Activated CD8-positive, alpha-beta T cell treated with anti-CD3 and anti-CD28 coated beads for 36 hours (primary cell): Measurements from ENCODE around the gene KRTAP10-11. TPM values are rescaled to one million over a fixed set of nuclear protein-coding genes. Genes with fewer than 3 reads are reported as not detected.
"Not testable (repeated sequence)": the region's sequence is repeated elsewhere in the genome, so short reads cannot be mapped to it uniquely, and the experiment has no call there.

Experiments
- ATAC-seq: fragments of 200-7000 bp; cut with Tn5 transposase; one replicate; pipeline ENCODE4 v1.10.0; 2021; ENCODE audit warnings: mild to moderate bottlenecking, moderate library complexity
- CTCF ChIA-PET: fragments of 350-600 bp; sonication (Branson Sonifier 250); formaldehyde crosslinking; loops from one replicate; lab custom pipeline; 2021; ENCODE audit warnings: antibody characterized with exemption; lab: Charles Lee
- POLR2A ChIA-PET: fragments of 350-600 bp; sonication (Branson Sonifier 250); formaldehyde crosslinking; loops from one replicate; lab custom pipeline; 2021; ENCODE audit warnings: antibody characterized with exemption; lab: Charles Lee
- DNase-seq: peaks from one replicate; pipeline ENCODE4 v3.0.0-alpha.2; 2020
- H3K27ac Mint-ChIP-seq: one replicate; pipeline ENCODE4 v1.8.0; 2021; ENCODE audit warnings: mild to moderate bottlenecking, mixed read lengths
- H3K27me3 Mint-ChIP-seq: one replicate; pipeline ENCODE4 v1.8.0; 2021; ENCODE audit warnings: mixed read lengths
- H3K36me3 Mint-ChIP-seq: one replicate; pipeline ENCODE4 v1.8.0; 2021; ENCODE audit warnings: low read depth, mixed read lengths
- H3K4me1 Mint-ChIP-seq: one replicate; pipeline ENCODE4 v1.8.0; 2021; ENCODE audit warnings: low read depth, mixed read lengths
- H3K4me3 Mint-ChIP-seq: one replicate; pipeline ENCODE4 v1.8.0; 2021; ENCODE audit warnings: mild to moderate bottlenecking, moderate library complexity, mixed read lengths
- H3K9me3 Mint-ChIP-seq: one replicate; pipeline ENCODE4 v1.8.0; 2021; ENCODE audit warnings: mixed read lengths
- CTCF ChIP-seq: fragments of 200-600 bp; IDR thresholded peaks from one replicate; pipeline ENCODE4 v1.8.0; 2022; ENCODE audit warnings: antibody characterized with exemption, mild to moderate bottlenecking
- intact Hi-C: fragments of 100-400 bp; cut with micrococcal nuclease; formaldehyde crosslinking; loops from one replicate; pipeline ENCODE4 v1.10.0; 2022
- total RNA-seq, 2 experiments: library from RNA; stranded (reverse); gene quantifications; one replicate each; pipeline ENCODE4 v1.2.3, GENCODE V29; 2021

The KRTAP10-11 gene
- total RNA-seq, 2 experiments from 2014 or later = not detected

- H3K27ac Mint-ChIP-seq = no peak within 1 kb of the TSS
- DNase-seq (no peak), ATAC-seq (no peak)
- ChIA-PET CTCF (no interaction called here), POLR2A (interaction anchor here (0.6 kb wide), 1 partner anchor 234 kb away, joined by 3 read pairs; no protein-coding TSS in a partner anchor)
- no peak within 1 kb of the TSS for H3K4me3 Mint-ChIP-seq
- H3K27me3 Mint-ChIP-seq = no peaks in the 10 kb centered on the region
- intact Hi-C loops = no loop called here
- H3K9me3 Mint-ChIP-seq = peaks cover 20% of the 10 kb centered on the region
- H3K36me3 Mint-ChIP-seq = peaks cover 2% of the 10 kb centered on the region
- TF ChIP-seq CTCF = no peak
- no peaks in the 10 kb centered on the region for H3K4me1 Mint-ChIP-seq
Observed at GRCh38 chr21:44637018-44637850, 9.0 kb upstream of the KRTAP10-11 start, which contains the start of gene KRTAP10-10. TSS of gene KRTAP10-10 (plus strand) at chr21:44637356. CDS start at chr21:44637418, 62 bp downstream.

- peaks cover 20% of the 10 kb centered on the region for H3K9me3 Mint-ChIP-seq
- H3K27me3 Mint-ChIP-seq, CTCF ChIA-PET, H3K4me1 Mint-ChIP-seq, DNase-seq, ATAC-seq, H3K27ac Mint-ChIP-seq, POLR2A ChIA-PET, H3K36me3 Mint-ChIP-seq, H3K4me3 Mint-ChIP-seq, intact Hi-C loops: not testable (repeated sequence)
Observed at GRCh38 chr21:44637851-44638348, 8.3 kb upstream of the KRTAP10-11 start.

GRCh38 chr21:44638506-44639330 lies 7.5 kb upstream of the KRTAP10-11 start:
- intact Hi-C loops, H3K27me3 Mint-ChIP-seq, DNase-seq, H3K36me3 Mint-ChIP-seq, ATAC-seq, H3K4me3 Mint-ChIP-seq, H3K27ac Mint-ChIP-seq, CTCF ChIA-PET, POLR2A ChIA-PET, H3K4me1 Mint-ChIP-seq: not testable (repeated sequence)
- peaks cover 20% of the 10 kb centered on the region for H3K9me3 Mint-ChIP-seq

GRCh38 chr21:44639331-44639655 lies 6.9 kb upstream of the KRTAP10-11 start:
- intact Hi-C loops = no loop called here
- Mint-ChIP-seq H3K36me3 (no peaks in the 10 kb centered on the region), H3K9me3 (peaks cover 24% of the 10 kb centered on the region)

GRCh38 chr21:44640761-44641160 lies 5.5 kb upstream of the KRTAP10-11 start:
- ATAC-seq (no peak), DNase-seq (no peak)
- no peak for TF ChIP-seq CTCF
- CTCF ChIA-PET = no interaction called here
- POLR2A ChIA-PET = no interaction called here
- no peaks in the 10 kb centered on the region for H3K4me1 Mint-ChIP-seq
- H3K9me3 Mint-ChIP-seq = peaks cover 34% of the 10 kb centered on the region
- no peaks in the 10 kb centered on the region for H3K27me3 Mint-ChIP-seq
- no peak overlapping the region for H3K27ac Mint-ChIP-seq
- no peak overlapping the region for H3K4me3 Mint-ChIP-seq
- intact Hi-C loops = no loop called here
- no peaks in the 10 kb centered on the region for H3K36me3 Mint-ChIP-seq

More at GRCh38 chr21:44639331-44639655, 6.9 kb upstream of the KRTAP10-11 start:
- Mint-ChIP-seq H3K4me3 (no peak overlapping the region), H3K4me1 (no peaks in the 10 kb centered on the region), H3K27me3 (no peaks in the 10 kb centered on the region), H3K27ac (no peak overlapping the region)
- ChIA-PET POLR2A (no interaction called here), CTCF (no interaction called here)
- DNase-seq (no peak), ATAC-seq (no peak)
- TF ChIP-seq CTCF = no peak
